BJ (cell line): Measurements from ENCODE around the gene FNDC3B. TPM values are rescaled to one million over a fixed set of nuclear protein-coding genes. Genes with fewer than 3 reads are reported as not detected.
A peak's percentile ranks its signal among the peaks of the same experiment; 100 is the strongest.

ENCODE experiments used
- CTCF ChIA-PET: fragments of 350-600 bp; formaldehyde crosslinking; extraction: SDS; loops from one replicate; lab custom pipeline; 2021; ENCODE audit warnings: antibody characterized with exemption, inconsistent platforms; lab: Yijun Ruan, JAX
- POLR2A ChIA-PET: fragments of 300-600 bp; sonication (Branson Sonifier 250); formaldehyde crosslinking; extraction: SDS; loops from one replicate; lab custom pipeline; 2021; ENCODE audit warnings: antibody characterized with exemption; lab: Charles Lee
- DNase-seq: peaks from one replicate; pipeline ENCODE4 v3.0.0-alpha.2; 2011; ENCODE audit warnings: low read depth
- H3K27me3 ChIP-seq: 2 replicates; pipeline ENCODE4 v1.6.0; 2011; ENCODE audit warnings: low read length; ENCODE audit not compliant: control insufficient read depth, insufficient read depth
- H3K36me3 ChIP-seq: 2 replicates; pipeline ENCODE4 v1.5.1; 2011; ENCODE audit warnings: low read length; ENCODE audit not compliant: control insufficient read depth, insufficient read depth
- H3K4me3 ChIP-seq: 2 replicates; pipeline ENCODE4 v1.5.1; 2011; ENCODE audit warnings: low read depth, mild to moderate bottlenecking, control low read depth, low read length
- CTCF ChIP-seq: IDR thresholded peaks from 2 replicates; pipeline ENCODE4 v1.5.1; 2011; ENCODE audit warnings: low read depth, mild to moderate bottlenecking, control low read depth, inconsistent platforms, low read length, moderate library complexity; ENCODE audit not compliant: insufficient read depth
- polyA plus RNA-seq: library from polyadenylated mRNA; depleted of rRNA; stranded (reverse); fragments of >200 nt; gene quantifications from 2 replicates; pipeline ENCODE4 v1.2.3, GENCODE V29; 2011

Gene FNDC3B
- polyA plus RNA-seq, 1 experiment = 28.6 TPM

- Histone ChIP-seq H3K36me3 (peaks cover 11% of the 10 kb centered on the region), H3K4me3 (no peak overlapping the region), H3K27me3 (no peaks in the 10 kb centered on the region)
- CTCF ChIA-PET = interaction anchor here (3.9 kb wide), 1 partner anchor 12 kb away, joined by 30 read pairs; no protein-coding TSS in a partner anchor
- TF ChIP-seq CTCF = no peak
- POLR2A ChIA-PET = no interaction called here
- no peak for DNase-seq
These were observed 281.1 kb downstream of the FNDC3B start for GRCh38 chr3:172320468-172320867.

- no peak for DNase-seq
- peaks cover 12% of the 10 kb centered on the region for H3K36me3 ChIP-seq
- no peaks in the 10 kb centered on the region for H3K27me3 ChIP-seq
- TF ChIP-seq CTCF = 0 out of 2 replicates have a peak, but pooled peaks have one; percentile 12
- ChIA-PET POLR2A (no interaction called here), CTCF (interaction anchor here (3.9 kb wide), 1 partner anchor 11 kb away, joined by 30 read pairs; no protein-coding TSS in a partner anchor)
- H3K4me3 ChIP-seq = no peak overlapping the region
These were observed 281.7 kb downstream of the FNDC3B start for GRCh38 chr3:172321035-172321434.

GRCh38 chr3:172323894-172324610, 284.7 kb downstream of the FNDC3B start:
- no peak for TF ChIP-seq CTCF
- DNase-seq = no peak
- Histone ChIP-seq H3K36me3 (peaks cover 16% of the 10 kb centered on the region), H3K4me3 (no peak overlapping the region), H3K27me3 (no peaks in the 10 kb centered on the region)
- POLR2A ChIA-PET = no interaction called here
- CTCF ChIA-PET = interaction anchor here (0.7 to 3.9 kb wide), 3 partner anchors 8 to 174 kb away, joined by 3 to 30 read pairs (median 4); no protein-coding TSS in a partner anchor

GRCh38 chr3:172324611-172325203, 285.3 kb downstream of the FNDC3B start:
- H3K27me3 ChIP-seq = no peaks in the 10 kb centered on the region
- CTCF ChIA-PET = interaction anchor here (0.7 kb wide), 1 partner anchor 17 kb away, joined by 4 read pairs; no protein-coding TSS in a partner anchor
- POLR2A ChIA-PET = no interaction called here
- no peak for DNase-seq
- H3K4me3 ChIP-seq = no peak overlapping the region
- TF ChIP-seq CTCF = no peak
- peaks cover 17% of the 10 kb centered on the region for H3K36me3 ChIP-seq

- ChIA-PET CTCF (no interaction called here), POLR2A (no interaction called here)
- peaks cover 19% of the 10 kb centered on the region for H3K36me3 ChIP-seq
These were observed 286.1 kb downstream of the FNDC3B start for GRCh38 chr3:172325461-172325860.

More at GRCh38 chr3:172325461-172325860, 286.1 kb downstream of the FNDC3B start:
- no peak for TF ChIP-seq CTCF
- H3K4me3 ChIP-seq = no peak overlapping the region
- DNase-seq = no peak
- H3K27me3 ChIP-seq = no peaks in the 10 kb centered on the region
